Measurements from ENCODE around the gene HRH1.

The HRH1 gene

GRCh38 chr3:11228041-11228440 is 73.7 kb downstream of the HRH1 start:
- no peak for TF ChIP-seq CTCF (conservative IDR thresholded peaks at IDR 0.05; ENCODE audit: low read depth, low read length)
- no peak overlapping the region for H3K4me3 ChIP-seq (ENCODE audit: low read depth, low read length)
- no peak for DNase-seq (ENCODE audit: low read depth)

GRCh38 chr3:11230125-11230524 is 75.8 kb downstream of the HRH1 start:
- no peak for TF ChIP-seq CTCF (conservative IDR thresholded peaks at IDR 0.05; ENCODE audit: low read depth, low read length)
- no peak for DNase-seq (ENCODE audit: low read depth)
- no peak overlapping the region for H3K4me3 ChIP-seq (ENCODE audit: low read depth, low read length)

- no peak for TF ChIP-seq CTCF (conservative IDR thresholded peaks at IDR 0.05; ENCODE audit: low read depth, low read length)
- no peak overlapping the region for H3K4me3 ChIP-seq (ENCODE audit: low read depth, low read length)
- DNase-seq (ENCODE audit: low read depth) = no peak
These were observed 76.5 kb downstream of the HRH1 start for GRCh38 chr3:11230832-11231231.

- TF ChIP-seq CTCF (conservative IDR thresholded peaks at IDR 0.05; ENCODE audit: low read depth, low read length) = no peak
- H3K4me3 ChIP-seq (ENCODE audit: low read depth, low read length) = no peak overlapping the region
- no peak for DNase-seq (ENCODE audit: low read depth)
These were observed 81.1 kb downstream of the HRH1 start for GRCh38 chr3:11235385-11235784.

- peak; percentile 92 for TF ChIP-seq CTCF (conservative IDR thresholded peaks at IDR 0.05; ENCODE audit: low read depth, low read length)
- no peak overlapping the region for H3K4me3 ChIP-seq (ENCODE audit: low read depth, low read length)
- peak; percentile 65 for DNase-seq (ENCODE audit: low read depth)
These were observed 82.5 kb downstream of the HRH1 start for GRCh38 chr3:11236588-11237461.

- no peak for TF ChIP-seq CTCF (conservative IDR thresholded peaks at IDR 0.05; ENCODE audit: low read depth, low read length)
- peak overlapping the region; percentile 12 for H3K4me3 ChIP-seq (ENCODE audit: low read depth, low read length)
- DNase-seq (ENCODE audit: low read depth) = peak; percentile 94
These were observed 83.8 kb downstream of the HRH1 start for GRCh38 chr3:11238060-11238459.

- no peak for TF ChIP-seq CTCF (conservative IDR thresholded peaks at IDR 0.05; ENCODE audit: low read depth, low read length)
- DNase-seq (ENCODE audit: low read depth) = peak; percentile 94
- no peak overlapping the region for H3K4me3 ChIP-seq (ENCODE audit: low read depth, low read length)
These were observed 84.6 kb downstream of the HRH1 start for GRCh38 chr3:11238880-11239279.

All from choroid plexus epithelial cell (primary cell).